ENCODE measurements around the gene INO80B. TPM values are rescaled to one million over a fixed set of nuclear protein-coding genes. Genes with fewer than 3 reads are reported as not detected.

INO80B gene
- total and polyA plus RNA-seq, 9 of the 15 experiments (the other 6 are each of a cell fraction or from before 2014, with no cell fraction given), result 0.41 to 22.6 (median 9.0) TPM

- no peak for TF ChIP-seq EWSR1 (IDR thresholded peaks at IDR 0.05; ENCODE audit: borderline replicate concordance, low read depth, partially characterized antibody)
- TF ChIP-seq HDAC3 (IDR thresholded peaks at IDR 0.05; ENCODE audit: borderline replicate concordance, partially characterized antibody), result peak; percentile 46
- no peak for TF ChIP-seq GTF2A2 (tag; IDR thresholded peaks at IDR 0.05)
- TF ChIP-seq KAT7 (CRISPR knock-in tag; IDR thresholded peaks at IDR 0.05; ENCODE audit: borderline replicate concordance), result peak; percentile 50; the same call in 1 of the 2 replicates
- no peak for TF ChIP-seq TGIF2 (CRISPR knock-in tag; IDR thresholded peaks at IDR 0.05)
- TF ChIP-seq, protein P1, sequence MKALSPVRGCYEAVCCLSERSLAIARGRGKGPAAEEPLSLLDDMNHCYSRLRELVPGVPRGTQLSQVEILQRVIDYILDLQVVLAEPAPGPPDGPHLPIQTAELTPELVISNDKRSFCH (CRISPR knock-in tag; IDR thresholded peaks at IDR 0.05), result no peak
- TF ChIP-seq, protein P1 (tag; IDR thresholded peaks at IDR 0.05), result 0 out of 2 replicates have a peak, but pooled peaks have one; percentile 43
- TF ChIP-seq CBFA2T2 (conservative IDR thresholded peaks at IDR 0.05), result no peak
- TF ChIP-seq, protein P2, sequence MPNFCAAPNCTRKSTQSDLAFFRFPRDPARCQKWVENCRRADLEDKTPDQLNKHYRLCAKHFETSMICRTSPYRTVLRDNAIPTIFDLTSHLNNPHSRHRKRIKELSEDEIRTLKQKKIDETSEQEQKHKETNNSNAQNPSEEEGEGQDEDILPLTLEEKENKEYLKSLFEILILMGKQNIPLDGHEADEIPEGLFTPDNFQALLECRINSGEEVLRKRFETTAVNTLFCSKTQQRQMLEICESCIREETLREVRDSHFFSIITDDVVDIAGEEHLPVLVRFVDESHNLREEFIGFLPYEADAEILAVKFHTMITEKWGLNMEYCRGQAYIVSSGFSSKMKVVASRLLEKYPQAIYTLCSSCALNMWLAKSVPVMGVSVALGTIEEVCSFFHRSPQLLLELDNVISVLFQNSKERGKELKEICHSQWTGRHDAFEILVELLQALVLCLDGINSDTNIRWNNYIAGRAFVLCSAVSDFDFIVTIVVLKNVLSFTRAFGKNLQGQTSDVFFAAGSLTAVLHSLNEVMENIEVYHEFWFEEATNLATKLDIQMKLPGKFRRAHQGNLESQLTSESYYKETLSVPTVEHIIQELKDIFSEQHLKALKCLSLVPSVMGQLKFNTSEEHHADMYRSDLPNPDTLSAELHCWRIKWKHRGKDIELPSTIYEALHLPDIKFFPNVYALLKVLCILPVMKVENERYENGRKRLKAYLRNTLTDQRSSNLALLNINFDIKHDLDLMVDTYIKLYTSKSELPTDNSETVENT (CRISPR knock-in tag; IDR thresholded peaks at IDR 0.05), result no peak
- peak; percentile 15; the same call in 1 of the 2 replicates for TF ChIP-seq TRIM28 (IDR thresholded peaks at IDR 0.05)
- TF ChIP-seq CHCHD3 (CRISPR knock-in tag; IDR thresholded peaks at IDR 0.05), result no peak
- TF ChIP-seq ZNF12 (CRISPR knock-in tag; IDR thresholded peaks at IDR 0.05), result 0 out of 2 replicates have a peak, but pooled peaks have one; percentile 54
- peak; percentile 86 for TF ChIP-seq RBM39 (optimal IDR thresholded peaks at IDR 0.05; ENCODE audit: low read depth, low read length)
- TF ChIP-seq ZNF316 (IDR thresholded peaks at IDR 0.05), result no peak
- TF ChIP-seq MAFG (tag; conservative IDR thresholded peaks at IDR 0.05), result no peak; the same call in 1 of the 2 replicates
- TF ChIP-seq HDAC6 (IDR thresholded peaks at IDR 0.05; ENCODE audit: low read depth, low read length), result 0 out of 2 replicates have a peak, but pooled peaks have one; percentile 51
- TF ChIP-seq POLR2AphosphoS5 (IDR thresholded peaks at IDR 0.05; ENCODE audit: control insufficient read depth, insufficient read depth, low read depth, low read length), result peak; percentile 69
- TF ChIP-seq BMI1 (IDR thresholded peaks at IDR 0.05; ENCODE audit: low read length), result no peak; the same call in 1 of the 2 replicates
- peak; percentile 30; the same call in 1 of the 2 replicates for TF ChIP-seq ZNF175 (CRISPR knock-in tag; IDR thresholded peaks at IDR 0.05; ENCODE audit: low read depth)
- TF ChIP-seq HDAC2 (IDR thresholded peaks at IDR 0.05), result peak; percentile 93
- TF ChIP-seq TAF1 (IDR thresholded peaks at IDR 0.05; ENCODE audit: control insufficient read depth, extremely low read depth, insufficient read depth, low read length, severe bottlenecking), result peak; percentile 61
- TF ChIP-seq KLF10 (CRISPR knock-in tag; IDR thresholded peaks at IDR 0.05), result no peak
- TF ChIP-seq TEAD4 (IDR thresholded peaks at IDR 0.05; ENCODE audit: low read length), result peak; percentile 61
- TF ChIP-seq TEAD4 (CRISPR knock-in tag; IDR thresholded peaks at IDR 0.05; ENCODE audit: borderline replicate concordance), result no peak
- TF ChIP-seq ZNF23 (CRISPR knock-in tag; IDR thresholded peaks at IDR 0.05), result no peak
- peak; percentile 91 for TF ChIP-seq TCF7 (IDR thresholded peaks at IDR 0.05; ENCODE audit: borderline replicate concordance)
- TF ChIP-seq ZBTB8A (IDR thresholded peaks at IDR 0.05; ENCODE audit: partially characterized antibody), result no peak
- no peak for TF ChIP-seq THRAP3 (IDR thresholded peaks at IDR 0.05; ENCODE audit: borderline replicate concordance)
- peak; percentile 85 for TF ChIP-seq SMAD3 (CRISPR knock-in tag; conservative IDR thresholded peaks at IDR 0.05)
Observed at GRCh38 chr2:74454654-74455511, at the start of gene INO80B (continued).

All from K562 (cell line).